SK-N-MC (cell line): ENCODE measurements around the gene ADCY4.

ENCODE experiments used
- DNase-seq: peaks from one replicate; pipeline ENCODE4 v3.0.0-alpha.2; 2011; ENCODE audit warnings: low read depth, low spot score
- H3K27ac ChIP-seq: fragments of 200-600 bp; sonication (generic); 2 replicates; pipeline ENCODE4 v1.5.1; 2016; ENCODE audit warnings: mixed run types
- H3K36me3 ChIP-seq: fragments of 200-600 bp; sonication (generic); 2 replicates; pipeline ENCODE4 v1.6.1; 2017; ENCODE audit warnings: antibody characterized with exemption, low read length, mixed read lengths; ENCODE audit not compliant: insufficient read depth
- H3K4me3 ChIP-seq: fragments of 200-600 bp; sonication (generic); 2 replicates; pipeline ENCODE4 v1.5.1; 2016
- H3K9ac ChIP-seq: fragments of 200-600 bp; sonication (generic); 2 replicates; pipeline ENCODE4 v1.8.0; 2017; ENCODE audit warnings: mixed run types, mixed read lengths; ENCODE audit not compliant: insufficient read length
- H3K9me3 ChIP-seq: fragments of 200-600 bp; sonication (generic); 2 replicates; pipeline ENCODE4 v1.6.1; 2017; ENCODE audit warnings: low read depth, mild to moderate bottlenecking, antibody characterized with exemption, low read length, moderate library complexity, mixed read lengths
- EZH2 ChIP-seq: fragments of 200-600 bp; sonication (generic); IDR thresholded peaks from one replicate; pipeline ENCODE4 v1.6.1; 2017; ENCODE audit warnings: antibody characterized with exemption
- FOXP2 ChIP-seq: optimal IDR thresholded peaks from 2 replicates; pipeline ENCODE3; 2011; ENCODE audit warnings: mild to moderate bottlenecking, moderate library complexity; ENCODE audit not compliant: insufficient read depth; ENCODE audit errors: extremely low read length, control extremely low read depth
- POLR2AphosphoS5 ChIP-seq: IDR thresholded peaks from 2 replicates; pipeline ENCODE4 v1.6.1; 2012; ENCODE audit warnings: mild to moderate bottlenecking, low read depth, low read length, borderline replicate concordance

ADCY4 gene

DNA sequence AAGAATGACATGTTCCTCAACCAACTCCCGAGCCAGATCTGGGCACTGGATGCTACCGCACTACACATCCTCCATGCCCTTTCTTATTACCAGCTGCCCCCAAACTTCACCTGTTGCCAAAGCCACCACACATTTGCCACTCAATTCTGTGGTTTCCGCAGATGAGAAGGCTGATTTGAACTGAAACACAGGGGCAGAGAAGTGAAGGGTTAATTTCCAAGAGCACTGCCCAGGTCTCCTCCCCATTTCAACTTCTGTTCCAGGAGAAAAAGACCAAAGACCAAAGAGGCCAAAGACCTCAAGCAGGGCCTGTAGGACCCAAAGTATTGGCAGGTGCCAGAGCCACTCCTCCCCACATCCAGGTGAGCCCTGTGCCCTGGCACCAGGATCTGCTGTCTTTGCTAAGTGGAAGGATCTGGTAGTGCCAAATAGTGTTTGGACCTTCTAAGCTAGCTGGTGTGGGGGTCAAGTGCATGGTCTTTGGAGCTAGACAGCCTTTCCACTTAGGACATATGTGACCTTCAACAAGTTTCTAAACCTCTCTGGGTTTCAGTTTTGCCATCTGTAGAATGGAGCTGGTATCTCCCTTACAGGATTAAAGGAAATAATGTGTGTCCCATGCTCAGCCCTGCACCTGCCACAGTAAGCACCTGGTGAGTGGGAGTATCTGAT lies 43.3 kb downstream of the ADCY4 start:
- Histone ChIP-seq H3K4me3 (no peak overlapping the region), H3K27ac (no peak overlapping the region), H3K36me3 (no peaks in the 10 kb centered on the region; the same call in 1 of the 2 replicates), H3K9me3 (no peaks in the 10 kb centered on the region), H3K9ac (no peak overlapping the region)
- DNase-seq, result no peak
- TF ChIP-seq FOXP2 (no peak), EZH2 (no peak), POLR2AphosphoS5 (no peak)

DNA sequence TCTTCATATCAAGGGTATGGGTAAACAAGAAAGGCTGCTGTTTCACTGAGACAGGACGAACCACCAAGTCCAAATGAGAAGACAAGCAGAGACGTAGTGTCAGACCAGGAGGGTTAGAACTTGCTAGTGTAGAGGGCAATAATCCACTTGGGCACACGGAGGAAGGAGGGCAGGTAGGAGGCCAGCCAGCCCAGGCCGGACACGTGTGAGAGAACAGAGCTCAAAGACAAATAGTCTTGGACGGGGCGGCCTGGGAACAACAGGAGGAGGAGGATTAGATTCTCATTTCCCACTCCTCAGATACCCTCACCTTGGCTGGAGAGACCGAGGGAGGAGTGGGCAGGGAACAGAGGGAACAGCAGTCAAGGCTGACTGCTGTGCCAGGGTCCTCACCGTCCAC lies 44.1 kb downstream of the ADCY4 start:
- H3K27ac ChIP-seq, result no peak overlapping the region
- no peaks in the 10 kb centered on the region; the same call in 1 of the 2 replicates for H3K36me3 ChIP-seq
- no peak for DNase-seq
- no peak overlapping the region for H3K9ac ChIP-seq
- H3K9me3 ChIP-seq, result no peaks in the 10 kb centered on the region
- no peak overlapping the region for H3K4me3 ChIP-seq
- TF ChIP-seq EZH2, result no peak
- TF ChIP-seq POLR2AphosphoS5, result no peak
- TF ChIP-seq FOXP2, result no peak

DNA sequence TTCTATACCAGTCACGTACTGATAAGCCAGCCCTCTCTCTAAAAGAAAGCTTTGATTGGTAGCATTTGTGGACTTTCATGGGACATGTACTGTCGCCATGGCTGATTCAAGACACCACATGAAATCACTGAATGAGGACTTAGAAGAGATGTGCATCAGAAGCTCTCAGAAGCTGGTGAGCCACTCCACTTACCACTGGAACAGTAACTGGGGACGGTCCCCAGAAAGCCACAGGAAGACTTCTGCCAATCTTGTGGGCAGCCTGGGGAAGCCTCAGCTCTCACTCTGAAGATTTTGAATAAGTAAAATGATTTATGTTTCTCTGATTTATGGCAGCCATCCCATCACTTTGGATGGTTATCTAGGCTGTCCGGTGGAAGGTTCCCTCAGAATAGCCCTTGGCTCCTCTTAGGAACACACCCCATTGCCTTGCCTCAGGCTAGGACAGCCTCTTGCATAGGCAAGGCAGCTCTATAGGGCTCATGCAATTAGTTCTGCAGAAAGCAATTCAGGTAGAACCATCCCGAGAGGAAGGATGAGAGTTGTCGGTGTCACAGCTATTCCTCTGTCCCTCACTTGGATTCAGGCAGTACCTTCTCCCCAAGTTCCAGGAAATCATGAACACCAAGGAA lies 45.1 kb downstream of the ADCY4 start:
- no peak for DNase-seq
- TF ChIP-seq EZH2 (no peak), FOXP2 (no peak), POLR2AphosphoS5 (no peak)
- Histone ChIP-seq H3K36me3 (no peaks in the 10 kb centered on the region), H3K9ac (no peak overlapping the region), H3K9me3 (no peaks in the 10 kb centered on the region), H3K4me3 (no peak overlapping the region), H3K27ac (no peak overlapping the region)

DNA sequence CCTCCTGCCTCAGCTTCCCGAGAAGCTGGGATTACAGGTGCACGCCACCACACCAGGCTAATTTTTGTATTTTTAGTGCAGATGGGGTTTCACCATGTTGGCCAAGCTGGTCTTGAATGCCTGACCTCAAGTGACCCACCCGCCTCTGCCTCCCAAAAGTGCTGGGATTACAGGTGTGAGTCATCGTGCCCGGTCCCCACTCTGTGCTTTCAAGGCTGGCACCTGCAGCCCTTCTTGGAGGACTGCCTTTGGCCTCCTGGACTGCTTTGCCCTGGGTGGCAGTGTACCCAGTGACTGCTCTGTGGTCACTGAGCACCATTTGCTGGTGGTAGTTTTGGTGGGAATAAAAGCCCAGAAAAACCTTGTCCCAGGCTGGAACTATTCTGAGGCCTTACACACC lies 47.9 kb downstream of the ADCY4 start:
- Histone ChIP-seq H3K9ac (no peak overlapping the region), H3K9me3 (no peaks in the 10 kb centered on the region)
- no peak for DNase-seq

DNA sequence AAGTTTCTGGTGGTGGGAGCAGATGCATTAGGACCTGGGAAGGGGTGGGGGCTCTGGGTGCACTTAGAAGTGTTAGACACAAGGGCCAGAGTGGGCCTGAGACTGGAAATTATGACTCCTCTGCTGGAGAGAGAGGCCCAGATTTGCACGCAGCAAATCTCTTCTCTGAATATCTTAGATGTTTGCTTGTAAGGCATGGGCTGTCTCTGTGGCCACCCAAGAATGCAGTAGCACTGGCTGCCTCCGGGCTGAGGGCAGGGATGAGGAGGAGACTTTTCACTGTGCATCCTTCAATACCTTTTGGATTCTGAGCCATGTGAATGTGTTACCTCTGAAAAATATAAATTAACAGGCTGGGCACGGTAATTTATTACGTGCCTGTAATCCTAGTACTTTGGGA lies 49.5 kb downstream of the ADCY4 start:
- H3K36me3 ChIP-seq, result no peaks in the 10 kb centered on the region
- no peak overlapping the region for H3K27ac ChIP-seq
- TF ChIP-seq POLR2AphosphoS5, result no peak
- TF ChIP-seq EZH2, result no peak
- no peak for TF ChIP-seq FOXP2
- H3K9ac ChIP-seq, result no peak overlapping the region
- no peak for DNase-seq
- no peak overlapping the region for H3K4me3 ChIP-seq
- no peaks in the 10 kb centered on the region for H3K9me3 ChIP-seq

More for the DNA sequence above, 47.9 kb downstream of the ADCY4 start:
- no peak for TF ChIP-seq POLR2AphosphoS5
- no peak for TF ChIP-seq EZH2
- no peak for TF ChIP-seq FOXP2
- Histone ChIP-seq H3K36me3 (no peaks in the 10 kb centered on the region), H3K27ac (no peak overlapping the region), H3K4me3 (no peak overlapping the region)

DNA sequence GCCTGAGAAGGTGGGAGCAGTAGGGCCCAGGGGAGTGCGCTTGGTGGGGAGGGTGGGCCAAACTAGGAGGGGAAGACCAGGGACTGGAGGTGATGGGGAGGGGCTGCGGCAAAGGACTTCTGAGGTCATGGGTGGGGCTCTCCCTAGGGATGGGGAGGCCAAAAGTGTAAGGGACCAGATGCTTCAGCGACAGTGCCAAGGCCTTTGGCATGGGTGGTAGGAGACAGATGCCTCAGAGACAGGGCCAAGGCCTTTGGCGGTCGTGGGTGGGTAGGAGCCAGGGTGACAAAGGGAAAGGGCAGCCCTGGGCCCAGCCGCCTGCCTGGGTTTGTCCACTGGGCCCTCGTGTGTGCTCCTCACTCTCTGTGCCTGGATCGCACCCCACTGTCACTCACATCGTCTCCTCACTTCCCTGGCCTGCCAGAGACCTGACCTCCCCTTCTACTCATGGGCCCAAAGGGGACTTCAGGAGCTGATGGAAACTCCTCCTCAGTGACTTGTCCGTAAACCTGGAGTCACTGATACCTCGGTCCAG lies 50.3 kb downstream of the ADCY4 start:
- no peak overlapping the region for H3K27ac ChIP-seq
- no peak overlapping the region for H3K4me3 ChIP-seq
- TF ChIP-seq EZH2 (no peak), POLR2AphosphoS5 (no peak), FOXP2 (no peak)
- no peaks in the 10 kb centered on the region for H3K36me3 ChIP-seq
- no peak overlapping the region for H3K9ac ChIP-seq
- DNase-seq, result no peak
- no peaks in the 10 kb centered on the region for H3K9me3 ChIP-seq

DNA sequence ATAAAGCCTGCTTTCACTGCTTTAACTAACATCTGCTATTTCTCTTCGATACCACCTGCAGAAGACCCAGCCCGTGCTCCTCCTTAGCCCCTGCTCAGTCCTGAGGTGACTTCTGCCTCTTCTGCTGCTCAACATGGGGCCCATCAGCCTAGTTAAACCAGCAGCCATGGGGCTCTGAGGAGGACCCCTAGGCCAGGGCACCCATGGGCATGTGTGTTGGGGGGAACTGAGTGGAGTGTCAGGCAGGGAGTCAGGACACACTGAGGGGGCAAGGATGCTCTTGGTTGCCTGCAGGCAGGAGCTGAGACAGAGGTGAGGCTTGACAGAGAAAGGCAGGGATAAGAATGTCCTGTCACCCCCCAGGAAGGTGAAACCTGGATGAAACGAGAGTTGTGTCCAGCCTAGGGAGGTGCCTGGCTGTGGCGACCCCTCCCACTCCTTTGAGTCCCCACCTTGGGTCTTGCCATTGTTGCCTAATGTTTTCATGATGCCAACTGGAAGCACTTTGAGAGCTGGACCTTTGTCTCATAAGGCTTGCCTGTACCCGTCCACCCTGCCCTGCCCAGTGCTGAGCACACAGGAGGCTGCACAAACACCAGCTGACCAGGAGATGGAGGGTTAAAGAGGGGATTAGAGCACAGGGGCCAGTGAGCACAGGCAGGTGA lies 50.9 kb downstream of the ADCY4 start:
- no peak overlapping the region for H3K27ac ChIP-seq
- no peak for DNase-seq
- TF ChIP-seq POLR2AphosphoS5 (no peak), EZH2 (no peak), FOXP2 (no peak)

DNA sequence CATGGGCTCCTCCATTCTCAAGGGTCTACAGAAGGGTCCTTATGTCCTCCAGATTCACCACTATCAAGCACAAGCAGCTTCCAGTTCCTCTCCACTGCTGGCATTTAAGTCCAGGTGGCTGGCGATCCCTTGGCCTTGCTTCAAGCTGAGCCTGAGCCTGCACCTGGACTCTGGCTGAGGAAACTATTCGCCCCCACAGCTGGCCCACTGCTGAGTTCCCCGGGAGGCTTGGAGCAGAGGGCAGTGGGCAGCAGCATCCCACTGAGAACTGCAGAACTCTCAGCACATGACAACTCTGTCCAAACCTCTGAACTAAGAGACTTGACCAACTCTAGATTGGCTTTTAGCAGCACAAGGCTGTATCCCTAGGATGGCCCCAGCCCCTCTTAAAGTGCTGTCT lies 52.1 kb downstream of the ADCY4 start:
- Histone ChIP-seq H3K4me3 (no peak overlapping the region), H3K9me3 (no peaks in the 10 kb centered on the region), H3K9ac (no peak overlapping the region), H3K36me3 (no peaks in the 10 kb centered on the region), H3K27ac (no peak overlapping the region)
- TF ChIP-seq EZH2, result no peak
- TF ChIP-seq FOXP2, result no peak
- no peak for TF ChIP-seq POLR2AphosphoS5
- no peak for DNase-seq

More for the DNA sequence above, 50.9 kb downstream of the ADCY4 start:
- no peaks in the 10 kb centered on the region for H3K36me3 ChIP-seq
- no peak overlapping the region for H3K9ac ChIP-seq
- H3K4me3 ChIP-seq, result no peak overlapping the region
- H3K9me3 ChIP-seq, result no peaks in the 10 kb centered on the region

DNA sequence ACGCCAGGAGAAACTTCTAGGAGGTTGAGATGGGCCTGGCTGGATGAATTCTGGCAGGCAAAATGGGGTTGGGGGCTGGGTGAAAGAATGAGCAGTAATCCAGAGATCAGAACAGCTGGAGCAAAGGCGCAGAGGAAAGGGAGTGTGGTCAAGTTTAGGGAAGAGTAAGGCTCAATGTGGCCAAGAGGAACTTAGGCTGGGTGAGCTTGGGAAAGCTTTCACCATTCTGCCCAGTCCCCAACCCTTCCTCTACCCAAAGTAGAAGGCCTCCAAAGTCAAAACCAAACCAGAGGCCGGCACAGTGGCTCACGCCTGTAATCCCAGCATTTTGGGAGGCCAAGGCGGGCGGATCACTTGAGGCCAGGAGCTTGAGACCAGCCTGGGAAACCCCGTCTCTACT lies 53.2 kb downstream of the ADCY4 start:
- no peak overlapping the region for H3K4me3 ChIP-seq
- H3K9me3 ChIP-seq, result no peaks in the 10 kb centered on the region
- H3K27ac ChIP-seq, result no peak overlapping the region
- H3K36me3 ChIP-seq, result no peaks in the 10 kb centered on the region
- TF ChIP-seq FOXP2, result no peak
- TF ChIP-seq POLR2AphosphoS5, result no peak
- no peak for TF ChIP-seq EZH2
- H3K9ac ChIP-seq, result no peak overlapping the region
- no peak for DNase-seq
